ENCODE results near the gene MTM1.

DNA sequence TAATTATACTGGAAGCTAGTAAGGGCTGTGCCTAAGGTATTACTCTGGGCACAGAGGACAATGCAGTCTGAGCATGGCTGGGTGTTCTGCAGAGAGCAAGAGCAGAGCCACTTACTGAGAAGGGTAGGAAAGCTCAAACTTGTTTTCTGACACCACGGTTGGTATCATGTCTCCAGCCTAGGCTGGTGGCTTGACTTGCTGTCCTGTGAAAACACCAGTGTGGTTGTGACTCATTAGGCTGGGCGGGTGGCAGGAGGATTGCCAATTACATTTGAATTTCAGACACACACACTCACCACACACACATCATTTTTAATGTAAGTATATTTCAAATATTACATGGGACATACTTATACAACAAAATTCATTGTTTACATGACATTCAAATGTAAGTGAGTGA is 19.7 kb upstream of the MTM1 start:
- TF ChIP-seq ZNF121 (tag by site-specific recombination; IDR thresholded peaks at IDR 0.05) (no peak), SCRT2 (tag by site-specific recombination; IDR thresholded peaks at IDR 0.05) (no peak), YY1 (tag by site-specific recombination; IDR thresholded peaks at IDR 0.05) (no peak), ZNF548 (tag by site-specific recombination; IDR thresholded peaks at IDR 0.05) (no peak), TCF7L2 (IDR thresholded peaks at IDR 0.05; ENCODE audit: borderline replicate concordance, low read depth, low read length) (no peak), ZNF585B (tag by site-specific recombination; IDR thresholded peaks at IDR 0.05) (no peak), ZNF510 (tag by site-specific recombination; IDR thresholded peaks at IDR 0.05; ENCODE audit: insufficient replicate concordance) (no peak), ZNF76 (tag by site-specific recombination; IDR thresholded peaks at IDR 0.05; ENCODE audit: borderline replicate concordance, low read depth) (no peak), ZNF555 (tag by site-specific recombination; conservative IDR thresholded peaks at IDR 0.05) (no peak)
- TF ChIP-seq, protein P1, sequence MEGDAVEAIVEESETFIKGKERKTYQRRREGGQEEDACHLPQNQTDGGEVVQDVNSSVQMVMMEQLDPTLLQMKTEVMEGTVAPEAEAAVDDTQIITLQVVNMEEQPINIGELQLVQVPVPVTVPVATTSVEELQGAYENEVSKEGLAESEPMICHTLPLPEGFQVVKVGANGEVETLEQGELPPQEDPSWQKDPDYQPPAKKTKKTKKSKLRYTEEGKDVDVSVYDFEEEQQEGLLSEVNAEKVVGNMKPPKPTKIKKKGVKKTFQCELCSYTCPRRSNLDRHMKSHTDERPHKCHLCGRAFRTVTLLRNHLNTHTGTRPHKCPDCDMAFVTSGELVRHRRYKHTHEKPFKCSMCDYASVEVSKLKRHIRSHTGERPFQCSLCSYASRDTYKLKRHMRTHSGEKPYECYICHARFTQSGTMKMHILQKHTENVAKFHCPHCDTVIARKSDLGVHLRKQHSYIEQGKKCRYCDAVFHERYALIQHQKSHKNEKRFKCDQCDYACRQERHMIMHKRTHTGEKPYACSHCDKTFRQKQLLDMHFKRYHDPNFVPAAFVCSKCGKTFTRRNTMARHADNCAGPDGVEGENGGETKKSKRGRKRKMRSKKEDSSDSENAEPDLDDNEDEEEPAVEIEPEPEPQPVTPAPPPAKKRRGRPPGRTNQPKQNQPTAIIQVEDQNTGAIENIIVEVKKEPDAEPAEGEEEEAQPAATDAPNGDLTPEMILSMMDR (tag by site-specific recombination; IDR thresholded peaks at IDR 0.05), result no peak
